AG10803 (cell line): ENCODE data around the gene MINDY1.
A peak's percentile ranks its signal among the peaks of the same experiment; 100 is the strongest.

ENCODE experiments used
- DNase-seq: peaks from one replicate; pipeline ENCODE4 v3.0.0; 2010; ENCODE audit warnings: low read depth
- H3K4me3 ChIP-seq: 2 replicates; pipeline ENCODE4 v1.5.1; 2011; ENCODE audit warnings: mild to moderate bottlenecking, low read length, control low read depth
- TF ChIP-seq, protein P1 (sequence below): conservative IDR thresholded peaks from 2 replicates; pipeline ENCODE4 v1.5.1; 2011; ENCODE audit warnings: mild to moderate bottlenecking, low read length, control low read depth, inconsistent platforms

Gene MINDY1

GRCh38 chr1:150970808-150971582 is 35.7 kb downstream of the MINDY1 start:
- peak overlapping the region; percentile 29 for H3K4me3 ChIP-seq

DNA sequence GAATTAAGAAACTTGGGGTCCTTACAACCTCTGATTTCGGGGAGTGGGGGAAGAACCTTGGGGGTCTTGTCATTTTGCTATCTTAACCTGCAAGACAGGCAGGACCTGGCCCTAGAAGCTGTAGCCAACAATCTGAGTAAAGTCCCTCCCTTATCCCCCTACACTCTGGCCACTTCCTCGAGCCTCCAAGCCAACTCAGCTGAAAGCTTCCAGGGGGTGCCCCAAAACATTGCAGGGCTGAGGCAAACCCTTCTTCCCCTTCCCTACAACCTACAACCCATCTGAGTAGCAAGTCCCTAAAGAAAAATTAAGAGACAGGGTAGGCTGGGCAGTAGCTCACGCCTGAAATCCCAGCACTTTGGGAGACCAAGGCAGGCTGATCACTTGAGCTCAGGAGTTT is 37.1 kb downstream of the MINDY1 start:
- TF ChIP-seq, protein P1, sequence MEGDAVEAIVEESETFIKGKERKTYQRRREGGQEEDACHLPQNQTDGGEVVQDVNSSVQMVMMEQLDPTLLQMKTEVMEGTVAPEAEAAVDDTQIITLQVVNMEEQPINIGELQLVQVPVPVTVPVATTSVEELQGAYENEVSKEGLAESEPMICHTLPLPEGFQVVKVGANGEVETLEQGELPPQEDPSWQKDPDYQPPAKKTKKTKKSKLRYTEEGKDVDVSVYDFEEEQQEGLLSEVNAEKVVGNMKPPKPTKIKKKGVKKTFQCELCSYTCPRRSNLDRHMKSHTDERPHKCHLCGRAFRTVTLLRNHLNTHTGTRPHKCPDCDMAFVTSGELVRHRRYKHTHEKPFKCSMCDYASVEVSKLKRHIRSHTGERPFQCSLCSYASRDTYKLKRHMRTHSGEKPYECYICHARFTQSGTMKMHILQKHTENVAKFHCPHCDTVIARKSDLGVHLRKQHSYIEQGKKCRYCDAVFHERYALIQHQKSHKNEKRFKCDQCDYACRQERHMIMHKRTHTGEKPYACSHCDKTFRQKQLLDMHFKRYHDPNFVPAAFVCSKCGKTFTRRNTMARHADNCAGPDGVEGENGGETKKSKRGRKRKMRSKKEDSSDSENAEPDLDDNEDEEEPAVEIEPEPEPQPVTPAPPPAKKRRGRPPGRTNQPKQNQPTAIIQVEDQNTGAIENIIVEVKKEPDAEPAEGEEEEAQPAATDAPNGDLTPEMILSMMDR: no peak
- H3K4me3 ChIP-seq: no peak overlapping the region
- no peak for DNase-seq

More at GRCh38 chr1:150970808-150971582, 35.7 kb downstream of the MINDY1 start:
- TF ChIP-seq, protein P1: no peak
- DNase-seq: peak; percentile 63

DNA sequence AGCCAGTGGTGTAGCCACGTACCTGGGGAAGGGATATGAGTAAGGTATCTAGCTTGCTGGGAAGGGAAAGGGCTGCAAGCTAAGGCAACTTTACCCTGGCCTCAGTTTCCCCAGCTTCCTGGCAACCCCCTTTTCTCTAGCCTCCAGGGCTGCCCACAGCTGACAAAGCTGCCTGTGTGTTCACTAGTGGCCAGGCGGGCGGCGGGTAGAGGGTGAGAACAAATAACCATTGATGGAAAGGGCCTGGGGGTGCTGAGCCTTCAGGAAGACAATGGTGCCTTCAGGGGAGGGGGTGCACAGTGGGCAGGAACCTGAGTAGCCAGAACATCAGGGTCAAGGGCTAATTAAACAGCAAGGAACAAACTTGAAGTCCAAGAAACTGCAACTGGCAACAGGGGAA is 38.2 kb downstream of the MINDY1 start:
- H3K4me3 ChIP-seq: no peak overlapping the region
- TF ChIP-seq, protein P1: no peak
- no peak for DNase-seq

- no peak for DNase-seq
- H3K4me3 ChIP-seq: no peak overlapping the region
- TF ChIP-seq, protein P1: no peak
Observed at GRCh38 chr1:150967936-150968335, 38.8 kb downstream of the MINDY1 start.

GRCh38 chr1:150966011-150966410 is 40.7 kb downstream of the MINDY1 start:
- DNase-seq: no peak
- TF ChIP-seq, protein P1: no peak

DNA sequence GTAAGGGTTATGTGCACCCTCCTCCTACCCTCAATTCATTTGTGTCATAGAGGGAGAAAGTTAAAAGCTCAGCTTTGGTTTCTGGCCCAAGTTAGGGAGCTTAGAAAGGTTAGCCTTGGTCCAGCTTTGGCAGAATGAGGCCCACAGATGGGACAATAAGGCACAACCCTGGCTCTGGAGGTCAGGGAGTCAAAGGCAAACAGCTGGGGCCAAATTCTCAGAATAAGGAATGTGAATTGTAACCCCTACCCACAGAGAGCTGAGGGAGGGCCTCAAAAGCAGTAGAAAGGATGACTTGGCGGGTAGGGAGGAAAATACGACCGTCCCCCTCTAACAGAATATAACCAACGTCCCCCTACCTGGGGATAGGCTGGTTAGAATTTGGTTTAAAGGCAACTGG is 41.1 kb downstream of the MINDY1 start:
- TF ChIP-seq, protein P1: no peak

More at GRCh38 chr1:150966011-150966410, 40.7 kb downstream of the MINDY1 start:
- no peak overlapping the region for H3K4me3 ChIP-seq

GRCh38 chr1:150964164-150964489 is 42.6 kb downstream of the MINDY1 start:
- TF ChIP-seq, protein P1: no peak
- no peak overlapping the region for H3K4me3 ChIP-seq
- no peak for DNase-seq

More for the DNA sequence above, 41.1 kb downstream of the MINDY1 start:
- H3K4me3 ChIP-seq: no peak overlapping the region
- DNase-seq: no peak
